IMR-90 (cell line): ENCODE data around the gene CHST10.

Experiments
- CEBPB ChIP-seq: IDR thresholded peaks from 2 replicates; pipeline ENCODE4 v1.6.1; 2012; ENCODE audit warnings: low read depth, low read length, improper control_type of control experiment
- POLR2A ChIP-seq: IDR thresholded peaks from 2 replicates; pipeline ENCODE4 v1.6.1; 2012; ENCODE audit warnings: mild to moderate bottlenecking, low read depth, low read length
- RCOR1 ChIP-seq: IDR thresholded peaks from 2 replicates; pipeline ENCODE4 v1.6.1; 2012; ENCODE audit warnings: mild to moderate bottlenecking, low read length, improper control_type of control experiment; ENCODE audit not compliant: insufficient replicate concordance
- SMC3 ChIP-seq: fragments of 150-350 bp; IDR thresholded peaks from 2 replicates; pipeline ENCODE4 v1.6.1; 2016; ENCODE audit warnings: low read depth, mild to moderate bottlenecking, antibody characterized with exemption, low read length, moderate library complexity
- TF ChIP-seq, protein P1 (sequence below): conservative IDR thresholded peaks from 2 replicates; pipeline ENCODE4 v1.5.1; 2012; ENCODE audit warnings: mild to moderate bottlenecking, low read depth, low read length, improper control_type of control experiment
- TF ChIP-seq, protein P2 (sequence below): fragments of 150-350 bp; IDR thresholded peaks from 2 replicates; pipeline ENCODE4 v1.6.1; 2016; ENCODE audit warnings: low read depth, mild to moderate bottlenecking, low read length, moderate library complexity, borderline replicate concordance
- TF ChIP-seq, protein P3 (sequence below): fragments of 150-350 bp; IDR thresholded peaks from 2 replicates; pipeline ENCODE4 v1.6.1; 2017; ENCODE audit warnings: mild to moderate bottlenecking, antibody characterized with exemption, low read length, low read depth

DNA sequence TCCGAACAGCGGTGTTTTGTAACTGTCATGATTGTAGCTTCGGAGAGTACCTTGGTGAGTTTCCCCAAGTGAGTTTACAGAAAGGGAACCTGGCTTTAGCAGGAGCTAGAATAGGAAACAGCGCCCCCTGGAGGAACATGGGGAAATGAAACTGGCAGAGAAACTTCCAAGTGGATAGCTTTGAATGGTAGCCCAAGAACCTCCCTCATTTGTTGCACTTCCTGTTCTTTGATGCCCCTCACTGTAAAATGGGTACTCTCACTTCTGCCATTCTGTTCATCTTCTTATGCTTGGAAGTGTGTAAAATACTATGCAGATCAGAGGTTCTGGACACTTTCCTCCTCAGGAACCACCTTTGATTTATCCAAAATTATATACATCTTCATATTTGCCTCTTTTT lies 36.2 kb downstream of the CHST10 start:
- TF ChIP-seq, protein P1, sequence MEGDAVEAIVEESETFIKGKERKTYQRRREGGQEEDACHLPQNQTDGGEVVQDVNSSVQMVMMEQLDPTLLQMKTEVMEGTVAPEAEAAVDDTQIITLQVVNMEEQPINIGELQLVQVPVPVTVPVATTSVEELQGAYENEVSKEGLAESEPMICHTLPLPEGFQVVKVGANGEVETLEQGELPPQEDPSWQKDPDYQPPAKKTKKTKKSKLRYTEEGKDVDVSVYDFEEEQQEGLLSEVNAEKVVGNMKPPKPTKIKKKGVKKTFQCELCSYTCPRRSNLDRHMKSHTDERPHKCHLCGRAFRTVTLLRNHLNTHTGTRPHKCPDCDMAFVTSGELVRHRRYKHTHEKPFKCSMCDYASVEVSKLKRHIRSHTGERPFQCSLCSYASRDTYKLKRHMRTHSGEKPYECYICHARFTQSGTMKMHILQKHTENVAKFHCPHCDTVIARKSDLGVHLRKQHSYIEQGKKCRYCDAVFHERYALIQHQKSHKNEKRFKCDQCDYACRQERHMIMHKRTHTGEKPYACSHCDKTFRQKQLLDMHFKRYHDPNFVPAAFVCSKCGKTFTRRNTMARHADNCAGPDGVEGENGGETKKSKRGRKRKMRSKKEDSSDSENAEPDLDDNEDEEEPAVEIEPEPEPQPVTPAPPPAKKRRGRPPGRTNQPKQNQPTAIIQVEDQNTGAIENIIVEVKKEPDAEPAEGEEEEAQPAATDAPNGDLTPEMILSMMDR, result peak; percentile 93
- TF ChIP-seq, protein P2, sequence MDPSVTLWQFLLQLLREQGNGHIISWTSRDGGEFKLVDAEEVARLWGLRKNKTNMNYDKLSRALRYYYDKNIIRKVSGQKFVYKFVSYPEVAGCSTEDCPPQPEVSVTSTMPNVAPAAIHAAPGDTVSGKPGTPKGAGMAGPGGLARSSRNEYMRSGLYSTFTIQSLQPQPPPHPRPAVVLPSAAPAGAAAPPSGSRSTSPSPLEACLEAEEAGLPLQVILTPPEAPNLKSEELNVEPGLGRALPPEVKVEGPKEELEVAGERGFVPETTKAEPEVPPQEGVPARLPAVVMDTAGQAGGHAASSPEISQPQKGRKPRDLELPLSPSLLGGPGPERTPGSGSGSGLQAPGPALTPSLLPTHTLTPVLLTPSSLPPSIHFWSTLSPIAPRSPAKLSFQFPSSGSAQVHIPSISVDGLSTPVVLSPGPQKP, result no peak
- no peak for TF ChIP-seq CEBPB
- TF ChIP-seq POLR2A, result no peak
- TF ChIP-seq, protein P3, sequence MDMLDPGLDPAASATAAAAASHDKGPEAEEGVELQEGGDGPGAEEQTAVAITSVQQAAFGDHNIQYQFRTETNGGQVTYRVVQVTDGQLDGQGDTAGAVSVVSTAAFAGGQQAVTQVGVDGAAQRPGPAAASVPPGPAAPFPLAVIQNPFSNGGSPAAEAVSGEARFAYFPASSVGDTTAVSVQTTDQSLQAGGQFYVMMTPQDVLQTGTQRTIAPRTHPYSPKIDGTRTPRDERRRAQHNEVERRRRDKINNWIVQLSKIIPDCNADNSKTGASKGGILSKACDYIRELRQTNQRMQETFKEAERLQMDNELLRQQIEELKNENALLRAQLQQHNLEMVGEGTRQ, result no peak
- no peak for TF ChIP-seq RCOR1
- TF ChIP-seq SMC3, result peak; percentile 89
